HEK293 (cell line): ENCODE results near the gene COL6A1.

Experiments
- CTCF ChIA-PET: fragments of 350-600 bp; formaldehyde crosslinking; extraction: SDS; loops from one replicate; lab custom pipeline; 2021; ENCODE audit warnings: antibody characterized with exemption; lab: Yijun Ruan, JAX
- POLR2A ChIA-PET: fragments of 300-600 bp; formaldehyde crosslinking; extraction: SDS; loops from one replicate; lab custom pipeline; 2020; ENCODE audit warnings: antibody characterized with exemption, inconsistent platforms; lab: Yijun Ruan, JAX
- H3K27ac ChIP-seq: fragments of 200-500 bp; sonication (Bioruptor generic); 2 replicates; pipeline ENCODE4 v1.5.1; 2014; ENCODE audit warnings: low read depth, low read length, control low read depth, inconsistent platforms; ENCODE audit errors: extremely low read depth
- H3K36me3 ChIP-seq, 2 experiments: fragments of 200-500 bp in 1 of 2; sonication (Bioruptor generic) in 1 of 2; 1 replicate in 1 of 2; 2 replicates in 1 of 2; pipeline ENCODE4 v1.5.1; 2014 to 2017; ENCODE audit warnings: inconsistent platforms in 2 of 2, low read length in 2 of 2; ENCODE audit not compliant: control insufficient read depth in 2 of 2, insufficient read depth in 1 of 2
- H3K4me1 ChIP-seq: fragments of 200-500 bp; sonication (Bioruptor generic); 2 replicates; pipeline ENCODE4 v1.5.1; 2014; ENCODE audit warnings: mild to moderate bottlenecking, low read length, inconsistent platforms; ENCODE audit not compliant: control insufficient read depth, insufficient read depth
- H3K4me3 ChIP-seq: 2 replicates; pipeline ENCODE4 v1.5.1; 2011; ENCODE audit warnings: low read depth, mild to moderate bottlenecking, control low read depth, low read length, moderate library complexity
- H3K9me3 ChIP-seq: fragments of 200-500 bp; sonication (Bioruptor generic); 2 replicates; pipeline ENCODE4 v1.5.1; 2014; ENCODE audit warnings: low read depth, low read length, inconsistent platforms; ENCODE audit not compliant: control insufficient read depth, insufficient read depth
- ATF2 ChIP-seq: fragments of 450-650 bp; formaldehyde crosslinking; IDR thresholded peaks from 2 replicates; pipeline ENCODE4 v1.5.1; 2016; ENCODE audit warnings: missing biosample characterization, missing genetic modification characterization, low read depth
- HOXC10 ChIP-seq: sonication (generic); formaldehyde crosslinking; IDR thresholded peaks from 2 replicates; pipeline ENCODE4 v1.8.1; 2023; ENCODE audit warnings: mild to moderate bottlenecking, missing genetic modification reagents
- PRDM1 ChIP-seq: fragments of 450-650 bp; formaldehyde crosslinking; IDR thresholded peaks from 2 replicates; pipeline ENCODE4; 2016; ENCODE audit warnings: missing biosample characterization, missing genetic modification characterization
- PRDM6 ChIP-seq: fragments of 450-650 bp; formaldehyde crosslinking; IDR thresholded peaks from 2 replicates; pipeline ENCODE4 v1.5.1; 2017; ENCODE audit warnings: missing biosample characterization, missing genetic modification characterization
- SCRT2 ChIP-seq: fragments of 450-650 bp; formaldehyde crosslinking; IDR thresholded peaks from 2 replicates; pipeline ENCODE4 v1.5.1; 2016; ENCODE audit warnings: missing biosample characterization, missing genetic modification characterization
- SETDB1 ChIP-seq: IDR thresholded peaks from one replicate; pipeline ENCODE4 v1.6.1; 2017; ENCODE audit warnings: mild to moderate bottlenecking, low read length, moderate library complexity, mixed read lengths; ENCODE audit not compliant: insufficient read length
- TRIM28 ChIP-seq: IDR thresholded peaks from 2 replicates; pipeline ENCODE4 v1.6.1; 2011; ENCODE audit warnings: low read length, control low read depth, borderline replicate concordance
- ZBTB20 ChIP-seq: fragments of 450-650 bp; formaldehyde crosslinking; IDR thresholded peaks from 2 replicates; pipeline ENCODE4 v1.5.1; 2016; ENCODE audit warnings: missing biosample characterization, missing genetic modification characterization
- ZFHX2 ChIP-seq: fragments of 450-650 bp; formaldehyde crosslinking; conservative IDR thresholded peaks from 2 replicates; pipeline ENCODE4 v1.5.1; 2016; ENCODE audit warnings: missing biosample characterization, missing genetic modification characterization
- ZNF112 ChIP-seq: fragments of 450-650 bp; formaldehyde crosslinking; IDR thresholded peaks from 2 replicates; pipeline ENCODE4 v1.5.0; 2017; ENCODE audit warnings: missing biosample characterization, missing genetic modification characterization
- ZNF133 ChIP-seq: fragments of 450-650 bp; formaldehyde crosslinking; IDR thresholded peaks from 2 replicates; pipeline ENCODE4 v1.5.1; 2016; ENCODE audit warnings: missing biosample characterization, missing genetic modification characterization
- ZNF214 ChIP-seq: fragments of 450-650 bp; formaldehyde crosslinking; IDR thresholded peaks from 2 replicates; pipeline ENCODE4 v1.5.1; 2017; ENCODE audit warnings: missing biosample characterization, mild to moderate bottlenecking, missing genetic modification characterization, borderline replicate concordance
- ZNF221 ChIP-seq: fragments of 450-650 bp; formaldehyde crosslinking; IDR thresholded peaks from 2 replicates; pipeline ENCODE4 v1.5.1; 2017; ENCODE audit warnings: missing biosample characterization, missing genetic modification characterization, borderline replicate concordance
- ZNF26 ChIP-seq: fragments of 450-650 bp; formaldehyde crosslinking; IDR thresholded peaks from 2 replicates; pipeline ENCODE4 v1.5.1; 2016; ENCODE audit warnings: missing biosample characterization, missing genetic modification characterization
- ZNF302 ChIP-seq: fragments of 450-650 bp; formaldehyde crosslinking; IDR thresholded peaks from 2 replicates; pipeline ENCODE4 v1.5.1; 2016; ENCODE audit warnings: missing biosample characterization, missing genetic modification characterization, low read depth
- ZNF311 ChIP-seq: fragments of 450-650 bp; formaldehyde crosslinking; IDR thresholded peaks from 2 replicates; pipeline ENCODE4 v1.5.1; 2017; ENCODE audit warnings: missing biosample characterization, missing genetic modification characterization, borderline replicate concordance
- ZNF449 ChIP-seq: fragments of 450-650 bp; formaldehyde crosslinking; IDR thresholded peaks from 2 replicates; pipeline ENCODE4 v1.5.1; 2017; ENCODE audit warnings: missing biosample characterization, mild to moderate bottlenecking, missing genetic modification characterization, moderate library complexity
- ZNF473 ChIP-seq: fragments of 450-650 bp; formaldehyde crosslinking; IDR thresholded peaks from 2 replicates; pipeline ENCODE4 v1.5.1; 2017; ENCODE audit warnings: missing biosample characterization, missing genetic modification characterization
- ZNF48 ChIP-seq: fragments of 450-650 bp; formaldehyde crosslinking; IDR thresholded peaks from 2 replicates; pipeline ENCODE4 v1.5.1; 2016; ENCODE audit warnings: missing biosample characterization, missing genetic modification characterization
- ZNF501 ChIP-seq: fragments of 450-650 bp; formaldehyde crosslinking; IDR thresholded peaks from 2 replicates; pipeline ENCODE4 v1.5.1; 2016; ENCODE audit warnings: missing biosample characterization, missing genetic modification characterization
- ZNF518A ChIP-seq: fragments of 450-650 bp; formaldehyde crosslinking; conservative IDR thresholded peaks from 2 replicates; pipeline ENCODE4 v1.5.1; 2016; ENCODE audit warnings: low read depth, missing biosample characterization, missing genetic modification characterization
- ZNF777 ChIP-seq: fragments of 450-650 bp; formaldehyde crosslinking; IDR thresholded peaks from 2 replicates; pipeline ENCODE4 v1.5.1; 2017; ENCODE audit warnings: missing biosample characterization, missing genetic modification characterization, borderline replicate concordance
- ZNF792 ChIP-seq: fragments of 450-650 bp; formaldehyde crosslinking; IDR thresholded peaks from 2 replicates; pipeline ENCODE4 v1.5.1; 2016; ENCODE audit warnings: missing biosample characterization, missing genetic modification characterization

COL6A1 gene

GRCh38 chr21:45981151-45982091 is at the start of gene COL6A1 (continued):
- no peak for TF ChIP-seq ZNF449 (tag by site-specific recombination)
- TF ChIP-seq TRIM28: no peak
- no peak for TF ChIP-seq ZNF792
- no peak for TF ChIP-seq ZNF221 (tag by site-specific recombination)
- TF ChIP-seq ZNF311 (tag by site-specific recombination): no peak
- no peak for TF ChIP-seq ZNF501 (tag by site-specific recombination)

- Histone ChIP-seq H3K27ac (no peak overlapping the region), H3K4me3 (no peak overlapping the region)
- ChIA-PET POLR2A (no interaction called here), CTCF (no interaction called here)
- TF ChIP-seq ZNF48 (tag by site-specific recombination) (no peak), ZNF26 (tag by site-specific recombination) (no peak), ZNF777 (no peak), ZBTB20 (tag by site-specific recombination) (no peak), ATF2 (no peak), ZNF792 (no peak), ZNF112 (tag by site-specific recombination) (no peak), HOXC10 (no peak), SCRT2 (no peak), ZNF518A (no peak), ZNF302 (tag by site-specific recombination) (no peak), ZNF214 (tag by site-specific recombination) (no peak), ZNF473 (tag by site-specific recombination) (no peak), SETDB1 (no peak), PRDM1 (tag by site-specific recombination) (no peak), ZNF133 (tag by site-specific recombination) (no peak), ZFHX2 (tag by site-specific recombination) (no peak), PRDM6 (tag by site-specific recombination) (no peak)
- TF ChIP-seq, all 188 proteins: peak for 0
- no peaks in the 10 kb centered on the region for H3K4me1 ChIP-seq
- no peaks in the 10 kb centered on the region for H3K9me3 ChIP-seq
- H3K36me3 ChIP-seq: no peaks in the 10 kb centered on the region
Observed at GRCh38 chr21:45932922-45933502, 48.6 kb upstream of the COL6A1 start.
